NCI-H2081 treated with DMSO at 0.1 percent for 48 hours (cell line): ENCODE results near the gene SLC17A1.

Source experiments
- DNase-seq: peaks from one replicate; lab custom pipeline; 2025; lab: John Stamatoyannopoulos, UW

Gene SLC17A1, protein sequence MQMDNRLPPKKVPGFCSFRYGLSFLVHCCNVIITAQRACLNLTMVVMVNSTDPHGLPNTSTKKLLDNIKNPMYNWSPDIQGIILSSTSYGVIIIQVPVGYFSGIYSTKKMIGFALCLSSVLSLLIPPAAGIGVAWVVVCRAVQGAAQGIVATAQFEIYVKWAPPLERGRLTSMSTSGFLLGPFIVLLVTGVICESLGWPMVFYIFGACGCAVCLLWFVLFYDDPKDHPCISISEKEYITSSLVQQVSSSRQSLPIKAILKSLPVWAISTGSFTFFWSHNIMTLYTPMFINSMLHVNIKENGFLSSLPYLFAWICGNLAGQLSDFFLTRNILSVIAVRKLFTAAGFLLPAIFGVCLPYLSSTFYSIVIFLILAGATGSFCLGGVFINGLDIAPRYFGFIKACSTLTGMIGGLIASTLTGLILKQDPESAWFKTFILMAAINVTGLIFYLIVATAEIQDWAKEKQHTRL

DNA sequence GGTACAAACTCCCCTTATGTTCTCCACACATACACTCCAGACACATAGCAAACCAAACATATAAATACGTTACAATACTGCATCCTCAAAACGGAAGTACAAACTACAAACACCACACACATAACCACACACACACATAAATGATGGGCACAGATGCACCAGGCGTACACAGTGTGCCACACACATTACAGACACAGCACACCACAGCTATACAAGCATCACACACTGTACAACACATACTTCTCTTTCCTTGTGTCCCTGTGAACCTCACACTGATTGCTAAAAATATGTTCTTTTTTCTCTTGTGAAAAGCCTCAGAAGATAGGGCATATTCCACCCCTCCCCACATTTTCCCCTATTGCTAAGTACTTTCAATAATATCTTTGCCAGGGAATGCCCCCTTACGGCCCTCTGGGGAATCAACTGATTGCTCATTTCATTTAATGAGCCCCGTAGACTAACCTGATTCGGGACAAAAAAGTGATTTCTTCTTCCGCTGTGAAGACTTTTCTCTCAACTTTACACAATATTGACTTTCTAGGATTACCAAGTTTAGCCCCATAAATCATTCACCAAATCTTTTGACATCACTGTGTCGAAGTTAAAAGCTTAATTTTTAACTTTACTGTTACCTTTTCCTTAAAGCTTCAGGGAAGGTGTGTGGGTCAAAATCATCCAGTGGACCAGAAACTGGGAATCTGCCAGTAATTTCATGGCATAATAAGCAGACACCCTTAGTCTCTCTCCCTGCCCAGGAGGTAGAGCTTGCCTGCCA lies at the start of gene SLC17A1:
Gene SLC17A1, minus strand, starts transcription at position 521 of the 775 bp plus-strand sequence. CDS start 1,495 bp downstream, outside the sequence.
- DNase-seq, result no peak

DNA sequence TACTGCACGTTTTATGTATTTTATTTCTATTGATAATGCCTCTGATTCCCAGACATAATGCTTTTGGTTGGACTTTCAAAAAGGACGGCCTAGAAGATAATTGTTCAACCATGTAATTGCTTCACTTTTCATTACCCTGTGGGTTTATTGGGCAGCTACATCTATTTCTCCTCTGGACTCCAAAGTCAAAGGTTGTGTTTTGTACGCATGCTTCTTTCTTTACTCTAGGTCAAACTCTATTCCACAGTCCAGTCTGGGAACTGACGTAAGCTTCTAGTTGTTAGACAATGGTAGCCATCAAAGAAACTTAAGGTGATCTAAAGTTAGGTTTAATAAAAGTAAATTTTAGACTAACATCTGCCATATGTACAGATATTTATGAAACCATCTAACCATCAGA lies 48.7 kb upstream of the SLC17A1 start:
- no peak for DNase-seq

DNA sequence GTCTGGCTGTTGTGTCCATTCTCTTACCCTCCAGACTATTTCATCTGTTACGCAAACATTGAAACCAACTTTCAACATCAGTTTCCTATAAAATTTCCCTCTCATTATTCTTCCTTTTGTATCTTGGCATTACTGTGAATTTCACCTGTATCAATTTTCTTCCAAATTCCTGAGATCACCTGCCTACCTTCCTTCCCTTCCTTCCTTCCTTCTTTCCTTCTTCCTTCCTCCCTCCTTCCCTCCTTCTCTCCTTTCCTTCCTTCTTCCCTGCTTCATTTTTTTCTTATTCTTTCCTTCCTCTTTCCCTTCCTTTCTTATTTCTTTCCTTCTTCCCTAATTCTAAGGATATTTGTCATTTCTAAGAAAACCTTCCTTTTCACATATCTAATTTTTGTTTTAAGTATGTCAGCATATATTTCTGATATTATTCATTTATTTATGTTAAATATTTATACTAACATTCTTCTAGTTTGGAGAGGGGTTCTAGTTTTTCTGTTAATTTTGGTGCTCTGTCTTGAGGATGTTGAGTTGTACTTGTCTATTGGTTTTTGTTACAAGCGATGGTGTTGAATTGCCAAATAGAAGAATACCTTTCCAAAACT lies 47.0 kb upstream of the SLC17A1 start:
- DNase-seq, result no peak

DNA sequence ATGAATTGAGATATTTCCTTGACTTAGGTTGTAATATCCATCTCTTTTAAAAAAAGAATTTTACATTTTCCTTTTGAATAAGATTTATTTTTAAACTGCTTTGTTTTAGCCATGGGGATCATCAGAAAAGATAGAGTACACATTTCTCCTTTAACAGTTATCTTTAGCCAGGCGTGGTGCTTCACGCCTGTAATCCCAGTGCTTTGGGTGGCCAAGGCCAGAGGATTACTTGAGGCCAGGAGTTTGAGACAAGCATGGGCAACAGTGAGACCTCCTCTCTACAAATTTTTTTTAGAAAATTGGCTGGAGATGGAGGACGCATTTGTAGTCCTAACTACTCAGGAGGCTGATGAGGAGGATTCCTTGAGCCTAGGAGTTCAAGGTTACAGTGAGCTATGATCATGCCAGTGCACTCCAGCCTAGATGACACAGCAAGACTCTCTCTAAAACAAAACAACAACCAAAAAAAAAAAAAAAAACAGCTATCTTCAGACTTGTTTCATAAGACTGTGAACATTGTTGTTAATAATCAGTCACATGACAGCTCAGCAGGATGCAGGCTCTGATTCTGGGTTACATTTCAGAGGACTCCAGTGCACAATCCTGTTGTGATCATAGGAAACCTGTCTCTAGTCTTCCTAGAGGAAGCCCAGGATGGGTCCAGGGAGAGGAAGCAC lies 44.2 kb upstream of the SLC17A1 start:
- no peak for DNase-seq

DNA sequence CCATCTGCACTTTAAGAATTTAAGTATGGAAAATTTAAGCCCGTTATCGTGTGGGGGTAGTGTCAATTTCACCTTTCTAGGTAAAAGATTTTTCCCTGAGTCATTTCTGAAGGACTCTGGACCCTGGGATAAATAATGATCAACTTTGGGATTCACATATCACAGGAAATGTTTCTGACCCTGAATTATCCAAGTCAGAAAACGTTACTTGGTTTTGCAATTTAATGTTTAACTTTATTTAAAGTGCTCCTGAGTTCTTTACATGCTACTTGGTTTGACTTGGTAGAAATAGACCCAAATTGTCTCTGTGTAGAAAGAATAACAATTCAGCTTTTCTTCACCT lies 43.7 kb upstream of the SLC17A1 start:
- no peak for DNase-seq

DNA sequence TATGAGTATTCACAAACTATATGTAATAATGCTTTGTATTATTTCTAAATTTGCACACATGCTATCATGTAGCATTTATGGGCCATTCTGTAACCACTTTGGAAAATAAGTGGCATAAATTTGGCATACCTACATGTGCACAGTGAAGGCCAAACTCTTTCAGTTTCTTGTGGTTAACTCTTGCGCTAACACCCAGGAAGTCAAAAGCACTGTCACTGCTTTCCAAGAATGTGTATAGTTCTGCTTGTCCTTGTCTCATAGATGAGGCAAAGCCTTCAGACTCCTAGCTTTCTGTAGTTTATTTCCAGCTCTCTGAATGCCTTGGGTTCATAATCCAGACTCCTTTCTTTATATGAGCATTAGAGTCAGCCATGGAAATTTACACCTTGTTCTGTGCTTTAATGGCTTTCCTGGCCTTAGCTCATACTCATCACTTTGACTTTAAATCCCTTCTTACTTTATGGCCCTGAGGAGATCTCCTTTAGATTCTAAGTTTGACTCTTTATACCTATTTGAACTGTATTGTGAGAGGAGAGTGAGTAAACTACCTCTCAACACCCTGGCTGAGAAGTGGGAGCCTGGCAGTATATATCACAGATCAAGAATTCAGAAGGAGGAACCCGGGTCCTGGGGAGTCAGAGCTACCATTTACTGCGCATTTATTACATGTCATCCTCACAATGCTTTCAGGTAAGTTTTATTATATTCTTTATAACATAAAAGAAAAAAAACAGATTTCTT lies 43.1 kb upstream of the SLC17A1 start:
- no peak for DNase-seq

DNA sequence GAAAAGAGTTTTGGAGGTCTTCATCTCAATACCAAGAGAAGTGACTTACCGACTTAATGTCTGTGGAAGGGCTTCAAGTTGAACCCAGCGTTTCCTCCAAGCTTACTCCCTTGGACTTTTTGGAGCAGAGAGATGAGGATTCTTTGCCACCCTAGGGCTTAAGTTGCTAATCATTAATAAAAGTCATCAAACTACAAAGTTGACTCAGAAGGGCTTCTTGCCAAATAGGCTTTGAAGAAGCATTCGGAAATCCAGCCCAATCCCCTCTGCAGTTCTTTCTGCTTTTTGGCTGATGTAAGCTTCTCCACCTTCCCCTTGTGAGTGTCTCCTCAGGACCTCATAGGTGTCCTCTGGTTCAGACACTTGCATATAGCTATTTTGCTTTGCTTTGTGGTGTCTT lies 42.3 kb upstream of the SLC17A1 start, which contains the start of gene SLC17A3:
Gene SLC17A3, minus strand, starts transcription at position 126 of the 400 bp plus-strand sequence. CDS start 5,856 bp downstream, outside the sequence.
- DNase-seq, result no peak

DNA sequence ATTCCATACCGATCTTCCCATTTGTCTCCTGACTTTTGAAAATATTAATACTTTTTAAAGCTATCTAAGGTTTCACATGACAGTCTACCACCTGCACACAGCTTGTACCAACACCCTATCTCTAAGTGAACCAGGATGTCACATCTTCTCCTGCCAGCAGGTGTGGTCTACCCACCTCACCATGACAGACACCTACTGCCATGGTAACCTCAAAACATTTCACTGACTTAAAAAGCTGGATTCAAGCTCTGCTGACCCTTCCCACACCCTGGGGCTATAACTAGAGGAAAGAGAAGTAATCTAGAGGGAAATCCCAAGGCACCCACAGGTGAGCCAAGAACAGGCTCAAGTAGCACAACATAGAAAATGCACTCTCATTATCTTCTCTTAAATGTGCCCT lies 41.0 kb upstream of the SLC17A1 start:
- DNase-seq, result no peak

DNA sequence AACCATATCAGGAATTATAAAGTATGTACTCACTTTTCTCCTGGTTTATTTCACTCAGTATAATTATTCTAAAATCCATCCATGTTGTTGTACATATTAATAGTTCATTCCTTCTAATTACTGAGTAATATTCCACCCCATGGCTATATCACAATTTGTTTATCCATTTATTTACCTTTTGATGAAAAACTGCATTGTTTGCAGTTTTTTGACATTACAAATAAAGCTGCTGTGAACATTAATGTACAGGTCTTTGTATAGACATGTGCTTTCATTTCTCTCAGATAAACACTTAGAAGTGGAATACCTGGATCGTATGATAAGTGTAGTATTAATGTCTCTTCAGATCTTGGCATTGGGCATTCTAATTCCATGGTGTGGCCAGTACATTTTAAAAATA lies 38.0 kb upstream of the SLC17A1 start:
- DNase-seq, result no peak

DNA sequence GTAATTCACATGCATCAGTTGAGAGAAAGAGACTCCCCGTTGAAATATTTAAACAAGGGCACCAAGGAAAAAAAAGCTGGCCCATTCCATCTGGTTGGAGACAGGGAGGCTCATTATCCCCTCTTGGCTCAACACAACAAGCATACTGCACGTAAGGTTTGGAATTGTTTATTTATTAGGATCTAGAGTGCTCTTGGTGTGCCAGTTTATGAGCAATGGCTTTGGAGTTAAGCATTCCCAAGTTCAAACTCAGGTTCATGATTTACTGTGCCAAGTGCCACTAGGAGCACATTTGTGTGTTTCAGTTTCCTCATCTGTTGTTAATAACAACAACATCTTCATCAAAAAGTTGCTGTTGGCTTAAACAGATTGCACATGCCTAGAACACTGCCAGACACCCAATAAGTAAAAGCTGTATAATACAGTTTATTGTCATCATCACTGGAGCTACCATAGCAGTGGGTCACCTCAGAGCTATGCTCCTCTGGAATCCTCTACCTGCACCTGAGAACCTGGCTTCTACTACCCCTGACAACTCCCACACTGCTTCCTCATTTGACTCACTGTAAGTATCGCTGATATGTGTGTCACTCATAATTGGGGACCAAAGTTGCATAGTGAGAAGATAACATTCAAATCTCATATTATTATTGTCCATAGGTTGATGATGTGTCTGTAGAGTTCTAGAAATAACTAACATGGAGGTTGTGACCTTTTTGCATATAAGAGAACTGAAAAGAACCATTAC lies 36.8 kb upstream of the SLC17A1 start:
- no peak for DNase-seq

DNA sequence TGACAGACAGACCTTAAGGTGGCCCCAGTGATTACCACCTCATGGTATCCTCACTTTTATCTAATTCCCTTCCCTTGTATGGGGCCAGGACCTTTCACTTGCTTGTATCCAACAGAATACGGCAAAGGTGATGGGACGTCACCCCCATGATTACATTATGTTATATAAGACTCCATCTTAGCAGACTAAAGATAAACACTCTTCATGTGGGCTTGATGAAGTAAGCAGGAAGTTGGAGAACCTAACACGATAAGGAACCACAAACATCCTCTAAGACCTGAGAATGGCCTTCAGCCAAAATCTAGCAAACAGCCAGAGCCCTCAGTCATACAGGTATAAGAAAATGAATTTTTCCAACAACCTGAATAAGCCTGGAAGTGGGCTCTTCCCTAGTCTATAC lies 34.2 kb upstream of the SLC17A1 start:
- DNase-seq, result no peak

DNA sequence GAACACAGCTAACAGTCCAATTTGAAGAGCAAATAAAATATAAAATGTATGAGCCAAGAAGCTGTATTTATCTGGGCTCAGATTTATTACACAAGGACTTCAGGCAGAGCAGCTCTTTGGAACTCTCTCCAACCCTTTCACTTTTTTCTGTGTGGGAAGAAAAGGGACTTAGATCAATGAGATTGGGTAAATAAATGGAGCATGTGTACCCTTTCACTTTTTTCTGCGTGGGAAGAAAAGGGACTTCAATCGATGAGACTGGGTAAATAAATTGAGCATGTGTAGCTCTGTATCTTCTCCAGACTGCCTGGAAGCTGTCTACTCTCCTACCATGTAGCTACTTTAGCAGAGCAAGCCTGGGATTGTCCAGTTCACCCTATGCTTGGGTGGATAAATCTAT lies 31.5 kb upstream of the SLC17A1 start:
- DNase-seq, result no peak

DNA sequence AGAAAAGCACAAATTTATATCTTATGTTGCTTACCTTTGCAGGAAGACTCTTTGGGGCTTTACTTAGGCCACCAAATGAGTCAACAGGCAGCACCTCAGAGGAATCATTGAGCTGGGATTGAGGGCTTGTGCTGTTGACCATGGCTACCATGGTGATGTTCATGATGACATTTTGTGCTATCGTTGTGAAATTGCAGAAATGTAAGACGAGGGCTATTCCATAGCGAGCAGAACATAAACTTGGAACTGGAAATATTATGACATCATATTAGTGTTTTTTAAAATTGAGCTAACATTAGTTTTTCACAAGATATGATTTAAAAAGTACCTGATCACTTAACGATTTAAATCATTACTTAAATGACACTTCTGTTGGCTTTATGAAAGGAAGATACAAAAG lies 30.3 kb upstream of the SLC17A1 start:
- no peak for DNase-seq

DNA sequence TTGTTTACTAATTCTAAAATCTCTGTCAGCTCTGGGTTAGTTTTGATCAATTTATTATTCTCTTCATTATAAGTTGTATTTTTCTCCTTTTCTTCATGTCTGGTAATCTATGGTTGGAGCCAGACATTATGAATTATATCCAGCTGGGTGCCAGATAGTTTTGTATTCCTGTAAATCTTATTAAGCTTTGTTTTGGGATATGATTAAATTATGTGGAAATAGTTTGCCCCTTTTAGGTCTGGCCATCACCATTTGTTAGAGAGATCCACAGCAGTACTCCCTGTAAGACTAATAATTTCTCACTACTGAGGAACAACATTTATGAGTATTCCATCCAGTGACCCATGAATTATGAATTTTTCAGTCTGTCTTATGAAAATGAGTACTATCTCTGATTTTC lies 20.9 kb upstream of the SLC17A1 start:
- DNase-seq, result no peak

DNA sequence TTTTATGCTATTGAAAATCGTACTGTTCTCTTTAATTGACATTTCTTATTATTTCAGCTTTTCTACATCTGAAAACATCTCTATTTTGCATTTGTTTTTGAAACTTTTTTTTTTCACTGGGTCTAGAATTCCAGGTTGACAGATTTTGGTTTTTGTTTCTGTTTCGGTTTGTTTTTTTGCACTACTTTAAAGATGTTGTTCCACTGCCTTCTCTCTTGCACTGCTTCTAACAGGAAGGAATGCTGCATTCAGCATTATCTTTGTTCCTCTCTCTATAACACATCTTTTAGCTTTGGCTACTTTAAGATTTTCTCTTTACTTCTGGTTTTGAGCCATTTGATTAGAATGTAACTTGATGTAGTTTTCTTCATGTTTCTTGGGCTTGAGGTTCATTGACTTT lies 20.1 kb upstream of the SLC17A1 start:
- no peak for DNase-seq

DNA sequence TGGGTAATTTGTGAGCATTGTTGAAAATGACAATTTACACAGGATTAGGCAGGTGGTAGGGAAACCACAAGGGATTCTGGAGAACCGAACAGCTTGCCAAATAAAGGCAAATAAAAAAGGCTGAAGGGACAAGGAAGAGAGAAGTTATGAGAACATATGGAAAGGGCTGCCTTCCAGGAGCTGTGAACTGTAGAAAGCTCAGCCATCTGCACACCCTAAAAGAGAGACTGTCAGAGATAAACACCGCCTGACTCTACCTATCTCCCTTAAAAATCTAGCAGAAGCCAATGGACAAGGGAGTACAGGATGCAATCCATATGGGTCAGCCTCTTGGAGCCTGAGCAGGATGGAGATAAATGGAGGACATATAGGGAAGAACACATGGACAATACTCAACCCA lies 12.7 kb upstream of the SLC17A1 start:
- DNase-seq, result no peak

DNA sequence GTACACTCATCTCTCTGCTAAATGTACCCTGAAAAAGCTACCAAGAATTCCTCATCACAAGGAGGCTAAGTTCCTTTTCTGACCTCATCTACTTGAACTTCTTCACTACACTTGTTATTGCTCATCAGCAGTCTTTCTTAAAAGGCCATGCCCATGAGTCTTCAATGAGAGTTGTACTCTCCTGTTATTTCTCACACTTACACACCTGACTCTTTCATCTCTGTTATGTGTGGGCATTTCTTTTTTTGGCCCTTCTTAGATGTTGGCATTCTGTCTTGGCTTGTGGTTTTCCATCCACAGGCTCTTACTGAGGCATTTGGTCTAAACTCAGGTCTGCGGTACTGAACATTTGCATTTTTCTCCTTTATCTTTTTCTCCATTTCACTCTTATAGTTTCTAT lies 10.7 kb upstream of the SLC17A1 start:
- no peak for DNase-seq

DNA sequence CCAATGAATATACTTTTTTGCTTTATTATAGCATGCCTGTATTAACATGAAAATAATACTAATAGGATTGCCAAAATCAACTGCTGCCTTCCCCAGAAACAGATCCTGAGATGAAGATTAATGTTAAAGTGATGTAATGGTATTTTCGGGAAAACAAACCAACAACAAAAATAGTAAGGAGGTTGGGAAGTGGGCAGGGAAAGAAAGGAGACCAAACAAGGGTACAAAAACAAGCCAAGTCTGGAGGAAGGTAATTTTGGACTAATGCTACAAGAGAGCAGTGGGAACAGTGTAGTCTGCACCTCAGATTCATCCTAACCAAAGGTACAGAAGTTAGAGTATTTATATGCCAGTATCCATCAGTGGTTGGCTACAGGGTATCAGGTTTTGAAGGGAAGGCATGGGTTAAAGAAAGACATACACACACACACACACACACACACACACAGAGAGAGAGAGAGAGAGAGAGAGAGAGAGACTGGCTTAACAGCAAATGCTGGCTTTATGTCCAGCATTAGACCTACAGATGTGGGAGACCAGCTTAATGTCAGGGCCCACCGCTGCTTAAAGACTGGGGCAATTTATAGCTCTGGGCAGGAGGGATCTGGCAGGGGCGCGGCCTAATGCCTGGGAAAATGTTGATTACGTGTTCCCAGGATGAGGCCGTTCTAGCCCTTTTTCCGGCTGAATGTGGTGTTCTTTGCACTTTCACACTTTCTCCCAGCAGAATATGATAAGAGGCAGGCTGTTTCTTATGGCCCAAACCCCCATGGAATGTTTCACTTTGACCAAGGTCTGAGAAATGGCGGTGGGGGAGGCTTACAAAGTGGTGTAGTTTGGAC lies 3.8 kb upstream of the SLC17A1 start:
- no peak for DNase-seq

DNA sequence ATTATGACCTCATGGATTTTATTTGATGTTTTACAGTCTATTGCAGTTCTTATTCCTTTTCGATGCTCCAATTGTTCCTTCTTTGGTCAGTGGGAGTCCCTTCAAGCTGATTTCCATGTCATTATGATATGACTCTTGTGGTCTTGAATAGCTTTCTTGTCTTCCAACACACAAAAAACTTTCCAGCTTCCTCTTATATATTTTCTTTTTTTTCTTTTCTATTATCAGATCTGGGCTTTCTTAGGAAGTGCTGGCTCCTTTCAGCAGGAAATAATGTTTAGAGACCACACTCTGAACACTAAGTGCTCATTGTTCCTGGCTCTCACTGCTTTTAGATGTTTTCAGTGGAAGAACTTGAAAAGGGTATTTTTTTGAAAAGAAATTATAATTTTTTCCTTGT lies 3.1 kb upstream of the SLC17A1 start:
- no peak for DNase-seq

DNA sequence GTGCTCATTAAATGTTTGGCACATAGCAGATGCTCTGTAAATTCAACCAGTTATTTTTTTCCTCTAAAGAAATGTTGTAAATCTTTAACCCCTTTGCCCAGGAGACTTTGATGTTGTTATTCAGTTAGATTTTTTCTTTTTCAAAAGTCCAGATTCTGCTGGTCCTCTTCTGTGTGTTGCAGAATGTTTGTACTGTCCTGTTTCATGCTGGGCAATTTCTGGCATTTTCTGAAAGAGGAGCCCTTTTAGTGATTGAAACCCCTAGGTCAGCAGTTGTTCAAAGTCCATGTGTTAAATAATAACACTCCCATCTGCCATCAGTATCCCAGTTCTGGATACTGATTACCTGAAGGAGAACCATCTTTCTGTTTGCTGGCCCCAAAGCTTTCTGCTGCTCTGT lies 1.3 kb upstream of the SLC17A1 start:
- DNase-seq, result no peak
